CD4-positive, alpha-beta T cell (primary cell): ENCODE measurements around the gene SMYD3. TPM values are rescaled to one million over a fixed set of nuclear protein-coding genes. Genes with fewer than 3 reads are reported as not detected.

Source experiments
- ATAC-seq: fragments of 200-7000 bp; cut with Tn5 transposase; one replicate; pipeline ENCODE4 v1.10.0; 2022; ENCODE audit warnings: mild to moderate bottlenecking; ENCODE audit not compliant: poor library complexity
- CTCF ChIA-PET: fragments of 350-600 bp; sonication (Branson Sonifier 250); formaldehyde crosslinking; loops from one replicate; lab custom pipeline; 2021; ENCODE audit warnings: antibody characterized with exemption, inconsistent platforms; lab: Charles Lee
- POLR2A ChIA-PET: fragments of 350-600 bp; sonication (Branson Sonifier 250); formaldehyde crosslinking; loops from one replicate; lab custom pipeline; 2021; ENCODE audit warnings: antibody characterized with exemption, inconsistent platforms; lab: Charles Lee
- DNase-seq, 14 experiments: peaks; one replicate each; pipeline ENCODE4 v3.0.0-alpha.2; 2013 to 2020; ENCODE audit warnings: mixed read lengths in 2 of 14
- H3K27ac ChIP-seq, 2 donors: one replicate each; pipeline versions ENCODE4 v1.5.1 to v1.7.0; 2013; ENCODE audit warnings: low read length in 2 of 2, low read depth in 1 of 2, mild to moderate bottlenecking in 1 of 2
- H3K27me3 ChIP-seq, 2 experiments: 1 replicate in 1 of 2; 2 replicates in 1 of 2; pipeline versions ENCODE4 v1.6.1 to v1.7.0; 2013; ENCODE audit warnings: low read length in 2 of 2, control low read depth in 1 of 2, mild to moderate bottlenecking in 1 of 2, moderate library complexity in 1 of 2; ENCODE audit not compliant: insufficient read depth in 2 of 2, control insufficient read depth in 1 of 2
- H3K36me3 ChIP-seq: one replicate; pipeline ENCODE4 v1.6.1; 2013; ENCODE audit warnings: low read length, control low read depth; ENCODE audit not compliant: insufficient read depth
- H3K4me1 ChIP-seq: one replicate; pipeline ENCODE4 v1.6.1; 2013; ENCODE audit warnings: low read length, control low read depth; ENCODE audit not compliant: insufficient read depth
- H3K4me3 ChIP-seq: one replicate; pipeline ENCODE4 v1.5.1; 2013; ENCODE audit warnings: mild to moderate bottlenecking, low read length, moderate library complexity
- H3K9me3 ChIP-seq, 2 experiments: 1 replicate in 1 of 2; 2 replicates in 1 of 2; pipeline versions ENCODE4 v1.6.1 to v1.7.0; 2013; ENCODE audit warnings: low read length in 2 of 2, mild to moderate bottlenecking in 2 of 2, control low read depth in 1 of 2, moderate library complexity in 1 of 2; ENCODE audit not compliant: control insufficient read depth in 1 of 2, insufficient read depth in 1 of 2
- H3K27ac Mint-ChIP-seq: one replicate; pipeline ENCODE4 v1.8.0; 2020; ENCODE audit warnings: mixed read lengths
- H3K27me3 Mint-ChIP-seq: one replicate; pipeline ENCODE4 v1.8.0; 2021; ENCODE audit warnings: mixed read lengths
- H3K36me3 Mint-ChIP-seq: one replicate; pipeline ENCODE4 v1.8.0; 2021; ENCODE audit warnings: low read depth, mixed read lengths
- H3K4me1 Mint-ChIP-seq: one replicate; pipeline ENCODE4 v1.8.0; 2021; ENCODE audit warnings: low read depth, mixed read lengths
- H3K4me3 Mint-ChIP-seq: one replicate; pipeline ENCODE4 v1.8.0; 2020; ENCODE audit warnings: mild to moderate bottlenecking, mixed read lengths
- H3K9me3 Mint-ChIP-seq: one replicate; pipeline ENCODE4 v1.8.0; 2020; ENCODE audit warnings: mixed read lengths
- CTCF ChIP-seq: fragments of 200-600 bp; IDR thresholded peaks from one replicate; pipeline ENCODE4 v1.8.0; 2022; ENCODE audit warnings: antibody characterized with exemption, mild to moderate bottlenecking
- intact Hi-C, 2 experiments: fragments of 100-400 bp; cut with DNase I in 1 of 2; cut with micrococcal nuclease in 1 of 2; formaldehyde crosslinking; loops; one replicate each; pipeline versions ENCODE4 v1.15.1 to v1.9.0; 2023 to 2025; cut with DNase I, micrococcal nuclease
- total RNA-seq, 174 experiments: library from RNA in 2 of 174; stranded (reverse) in 2 of 174; gene quantifications; one replicate each; pipeline ENCODE4 v1.2.3 and lab custom pipeline; 2021 to 2026

The SMYD3 gene
- total RNA-seq, 2 experiments from 2014 or later: 18.8 to 19.6 TPM

DNA sequence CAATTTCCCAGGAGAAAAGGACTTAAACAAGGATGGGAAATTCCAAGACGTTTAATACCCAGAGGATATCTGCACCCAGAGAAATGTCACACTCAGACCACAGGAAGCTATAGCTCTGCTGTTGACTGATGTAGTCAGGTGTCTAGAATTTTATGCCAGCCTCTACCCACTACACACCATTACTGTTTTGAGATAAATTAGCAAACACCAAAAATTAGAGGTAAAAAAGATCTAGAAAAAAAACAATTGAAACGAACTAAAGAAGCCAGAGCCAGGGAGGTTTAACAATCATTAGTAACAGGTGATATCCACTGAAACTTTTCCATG lies 519.9 kb downstream of the SMYD3 start:
- Histone ChIP-seq H3K9me3 (no peaks in the 10 kb centered on the region), H3K4me3 (no peak overlapping the region), H3K27ac (no peak overlapping the region), H3K36me3 (no peaks in the 10 kb centered on the region), H3K4me1 (no peaks in the 10 kb centered on the region), H3K27me3 (no peaks in the 10 kb centered on the region)
- H3K27ac Mint-ChIP-seq: no peak overlapping the region
- no peak overlapping the region for H3K4me3 Mint-ChIP-seq
- no peaks in the 10 kb centered on the region for H3K9me3 Mint-ChIP-seq
- ChIA-PET CTCF (no interaction called here), POLR2A (no interaction called here)
- ATAC-seq: no peak
- TF ChIP-seq CTCF: no peak
- no peaks in the 10 kb centered on the region for H3K36me3 Mint-ChIP-seq
- H3K27me3 Mint-ChIP-seq: no peaks in the 10 kb centered on the region
- intact Hi-C loops: no loop called here
- no peaks in the 10 kb centered on the region for H3K4me1 Mint-ChIP-seq
- no peak for DNase-seq

GRCh38 chr1:245986404-245987218 lies 520.5 kb downstream of the SMYD3 start:
- ChIA-PET CTCF (interaction anchor here (1.3 kb wide), 1 partner anchor 830 kb away, joined by 3 read pairs; no protein-coding TSS in a partner anchor), POLR2A (no interaction called here)
- no peak overlapping the region for H3K4me3 Mint-ChIP-seq
- Histone ChIP-seq H3K4me1 (no peaks in the 10 kb centered on the region), H3K27ac (no peak overlapping the region), H3K4me3 (no peak overlapping the region), H3K27me3 (no peaks in the 10 kb centered on the region), H3K36me3 (no peaks in the 10 kb centered on the region), H3K9me3 (no peaks in the 10 kb centered on the region)
- TF ChIP-seq CTCF: no peak
- H3K4me1 Mint-ChIP-seq: no peaks in the 10 kb centered on the region
- no peak overlapping the region for H3K27ac Mint-ChIP-seq
- no peak for DNase-seq
- no peaks in the 10 kb centered on the region for H3K36me3 Mint-ChIP-seq
- ATAC-seq: no peak
- no peaks in the 10 kb centered on the region for H3K9me3 Mint-ChIP-seq
- intact Hi-C loops: no loop called here
- H3K27me3 Mint-ChIP-seq: no peaks in the 10 kb centered on the region

DNA sequence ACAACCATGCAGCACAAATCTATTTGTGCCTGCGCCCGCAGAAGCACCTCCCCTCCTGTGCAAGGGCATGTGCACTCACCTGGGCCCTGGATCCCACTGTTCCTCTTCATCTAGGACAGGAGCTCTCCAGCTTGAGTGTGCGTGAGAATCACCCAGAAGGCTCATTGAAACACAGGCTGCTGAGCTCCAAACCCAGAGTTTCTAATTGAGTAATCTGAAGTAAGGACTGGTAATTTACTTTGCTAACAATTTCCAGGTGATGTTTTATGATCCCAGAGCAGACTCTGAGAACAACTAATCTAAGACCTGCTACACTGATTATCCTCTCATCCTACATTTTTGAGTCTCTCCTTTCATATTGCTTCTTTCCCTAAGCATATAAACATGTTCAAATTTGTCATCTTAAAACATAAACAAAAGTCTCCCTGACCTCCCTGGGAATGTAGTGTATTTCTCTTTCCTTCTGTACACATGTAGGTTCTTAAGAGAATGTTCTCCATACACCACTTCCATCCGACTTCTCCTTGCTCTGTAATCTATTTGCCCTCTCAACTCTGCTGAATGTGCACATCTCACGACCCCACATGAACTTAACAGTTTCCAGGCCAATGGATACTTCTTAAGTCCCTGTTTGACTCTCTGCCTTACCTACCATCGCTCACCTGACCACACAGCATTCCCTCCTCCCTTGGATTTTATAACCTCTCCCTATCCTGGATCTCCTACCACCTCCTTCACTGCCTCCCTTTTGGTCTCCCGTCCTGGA lies 522.5 kb downstream of the SMYD3 start:
- Histone ChIP-seq H3K4me3 (no peak overlapping the region), H3K36me3 (no peaks in the 10 kb centered on the region), H3K27ac (no peak overlapping the region), H3K27me3 (no peaks in the 10 kb centered on the region), H3K9me3 (no peaks in the 10 kb centered on the region), H3K4me1 (no peaks in the 10 kb centered on the region)
- Mint-ChIP-seq H3K9me3 (no peaks in the 10 kb centered on the region), H3K4me1 (no peaks in the 10 kb centered on the region), H3K4me3 (no peak overlapping the region), H3K36me3 (no peaks in the 10 kb centered on the region), H3K27ac (no peak overlapping the region), H3K27me3 (no peaks in the 10 kb centered on the region)
- intact Hi-C loops: no loop called here
- DNase-seq (no peak), ATAC-seq (no peak)
- ChIA-PET CTCF (no interaction called here), POLR2A (no interaction called here)
- no peak for TF ChIP-seq CTCF
